HEK293 (cell line): ENCODE data around the gene GOLGA6L10.
"Not testable (repeated sequence)": the region's sequence is repeated elsewhere in the genome, so short reads cannot be mapped to it uniquely, and the experiment has no call there.

Experiments used
- REST ChIP-seq: fragments of 450-650 bp; formaldehyde crosslinking; IDR thresholded peaks from 2 replicates; pipeline ENCODE4 v1.5.1; 2016; ENCODE audit warnings: missing biosample characterization, missing genetic modification characterization
- ZNF549 ChIP-seq: fragments of 450-650 bp; IDR thresholded peaks from 2 replicates; pipeline ENCODE4 v1.5.1; 2018; ENCODE audit warnings: missing biosample characterization, missing genetic modification characterization, mild to moderate bottlenecking, inconsistent platforms, moderate library complexity

- not testable (repeated sequence) for TF ChIP-seq ZNF549, REST (tag by site-specific recombination)
These were observed 11.3 kb upstream of the GOLGA6L10 start for GRCh38 chr15:82360618-82361017.
